Spleen (tissue), 11 donors: ENCODE data around the gene CCDC88B. TPM values are rescaled to one million over a fixed set of nuclear protein-coding genes. Genes with fewer than 3 reads are reported as not detected.
A peak's percentile ranks its signal among the peaks of the same experiment; 100 is the strongest.
"Not testable (repeated sequence)": the region's sequence is repeated elsewhere in the genome, so short reads cannot be mapped to it uniquely, and the experiment has no call there.

ENCODE experiments used
- DNase-seq: peaks from one replicate; pipeline ENCODE4 v3.0.0-alpha.2; 2020
- H3K27ac ChIP-seq, 8 donors: fragments of 200-600 bp; sonication (generic) in 7 of 8; 1 replicate in 4 of 8; 2 replicates in 4 of 8; pipeline versions ENCODE4 v1.5.0 to v1.8.0; 2016 to 2021; ENCODE audit warnings: inconsistent platforms in 4 of 8, mild to moderate bottlenecking in 4 of 8, moderate library complexity in 1 of 8
- H3K27me3 ChIP-seq, 7 donors: fragments of 200-600 bp; sonication (generic) in 6 of 7; replicated peaks in 1 of 7; 1 replicate in 4 of 7; 2 replicates in 3 of 7; pipeline versions ENCODE4 v1.5.0 to v1.8.0; 2016 to 2021; ENCODE audit warnings: inconsistent platforms in 3 of 7, mild to moderate bottlenecking in 1 of 7
- H3K36me3 ChIP-seq, 6 donors: fragments of 200-600 bp; sonication (generic) in 5 of 6; 1 replicate in 4 of 6; 2 replicates in 2 of 6; pipeline versions ENCODE4 v1.5.0 to v1.8.0; 2016 to 2021; ENCODE audit warnings: inconsistent platforms in 2 of 6
- H3K4me1 ChIP-seq, 6 donors: fragments of 200-600 bp; sonication (generic) in 5 of 6; 1 replicate in 3 of 6; 2 replicates in 3 of 6; pipeline versions ENCODE4 v1.5.0 to v1.8.0; 2016 to 2021; ENCODE audit warnings: inconsistent platforms in 3 of 6
- H3K4me3 ChIP-seq, 8 donors: fragments of 200-600 bp; sonication (generic) in 7 of 8; 1 replicate in 4 of 8; 2 replicates in 4 of 8; pipeline versions ENCODE4 v1.5.0 to v1.8.0; 2016 to 2021; ENCODE audit warnings: inconsistent platforms in 4 of 8, mild to moderate bottlenecking in 4 of 8, moderate library complexity in 2 of 8
- H3K9me3 ChIP-seq, 8 donors: fragments of 200-600 bp; sonication (generic) in 7 of 8; 1 replicate in 4 of 8; 2 replicates in 4 of 8; pipeline versions ENCODE4 v1.5.0 to v1.8.0; 2016 to 2021; ENCODE audit warnings: inconsistent platforms in 4 of 8
- POLR2A ChIP-seq, 3 donors: fragments of 450-650 bp; IDR thresholded peaks; one replicate each; pipeline ENCODE4 v1.5.1; 2017; ENCODE audit warnings: antibody characterized with exemption in 3 of 3, mild to moderate bottlenecking in 1 of 3
- POLR2AphosphoS5 ChIP-seq, 3 donors: sonication (generic); formaldehyde crosslinking; IDR thresholded peaks; one replicate each; pipeline ENCODE4 v1.5.1; 2017; ENCODE audit warnings: antibody characterized with exemption in 3 of 3
- WGBS, 5 donors: extraction: QIAGEN DNeasy Blood & Tissue Kit in 3 of 5; methylation state at CpG; one replicate each; pipeline versions ENCODE4 v1.1.5 to v1.1.7; 2013 to 2018; 5-methylcytosine and 5-hydroxymethylcytosine counted together
- intact Hi-C: fragments of 100-400 bp; cut with DNase I; formaldehyde crosslinking; loops from one replicate; pipeline ENCODE4 v1.15.0; 2023; ENCODE audit warnings: low total_unique reads
- polyA plus RNA-seq, 3 donors: library from polyadenylated mRNA; stranded (reverse); fragments of 200-250 nt; gene quantifications; one replicate each; pipeline ENCODE4 v1.2.1, GENCODE V29; 2013
- total RNA-seq, 7 donors: library from RNA; depleted of rRNA in 3 of 7; stranded (reverse); fragments of >200 nt in 3 of 7; fragmentation: NEBNext Ultra II Directional in 4 of 7; extraction: Animal tissue kit (Norgen Biotek cat#: 25700) in 4 of 7; gene quantifications; one replicate each; pipeline versions ENCODE4 v1.1.0 to v1.2.1, GENCODE V29; 2016 to 2021
- TF ChIP-seq, protein P1 (sequence below), 11 experiments: fragments of 200-600 bp in 7 of 11; fragments of 450-650 bp in 4 of 11; sonication (generic) in 4 of 11; IDR thresholded peaks in 8 of 11; conservative IDR thresholded peaks in 3 of 11; 1 replicate in 7 of 11; 2 replicates in 4 of 11; pipeline versions ENCODE4 v1.4.0 to v1.8.0; 2016 to 2021; ENCODE audit warnings: antibody characterized with exemption in 11 of 11, inconsistent platforms in 4 of 11, mild to moderate bottlenecking in 1 of 11
- donor health status: healthy with polysubstance abuse.
- donor health status: DM: no; HTN: no; CAD: no; lungs with moderate emphysema.
- donor health status: DM: no; HTN: no; CAD: no.
- donor health status: Bipolar disorder and iron deficiency.
- donor health status: healthy.
- donor health status: DM: no; HTN: no; CAD: no.
- donor health status: DM: yes; HTN: yes; CAD: no.

Gene CCDC88B
- total and polyA plus RNA-seq, 10 donors = 64.3 to 638 (median 106) TPM

DNA sequence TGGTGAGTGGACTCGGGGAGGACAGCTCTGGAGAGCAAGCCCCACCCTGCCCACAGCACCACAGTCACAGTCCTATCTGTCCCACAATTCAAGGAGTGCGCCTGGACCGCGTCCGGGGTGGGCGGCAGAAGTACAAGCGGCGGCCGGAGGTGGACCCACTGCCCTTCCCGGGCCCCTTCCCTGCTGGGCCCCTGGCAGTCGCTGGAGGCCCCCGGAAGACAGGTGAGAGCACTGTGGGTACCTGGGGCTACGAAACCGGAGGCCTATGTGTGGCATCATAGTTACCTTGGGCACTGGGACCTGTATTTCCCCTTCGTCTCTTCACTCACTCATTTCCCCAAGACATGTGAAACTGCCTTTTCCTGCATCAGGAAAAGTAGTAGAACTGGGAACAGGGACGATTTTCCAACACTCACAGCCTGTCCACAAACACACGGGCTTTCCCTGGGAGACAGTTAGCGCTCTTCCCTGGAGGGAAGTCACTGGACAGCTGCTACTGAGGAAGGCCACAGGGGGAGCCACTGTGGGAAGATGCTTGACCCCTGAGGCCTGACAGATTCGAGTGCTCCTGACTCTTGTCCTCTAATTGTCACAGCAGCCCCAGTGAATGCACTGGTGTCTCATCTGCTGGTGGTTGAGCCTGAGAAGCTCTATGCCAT, 25.7 kb upstream of the CCDC88B start:
- DNase-seq = no peak

DNA sequence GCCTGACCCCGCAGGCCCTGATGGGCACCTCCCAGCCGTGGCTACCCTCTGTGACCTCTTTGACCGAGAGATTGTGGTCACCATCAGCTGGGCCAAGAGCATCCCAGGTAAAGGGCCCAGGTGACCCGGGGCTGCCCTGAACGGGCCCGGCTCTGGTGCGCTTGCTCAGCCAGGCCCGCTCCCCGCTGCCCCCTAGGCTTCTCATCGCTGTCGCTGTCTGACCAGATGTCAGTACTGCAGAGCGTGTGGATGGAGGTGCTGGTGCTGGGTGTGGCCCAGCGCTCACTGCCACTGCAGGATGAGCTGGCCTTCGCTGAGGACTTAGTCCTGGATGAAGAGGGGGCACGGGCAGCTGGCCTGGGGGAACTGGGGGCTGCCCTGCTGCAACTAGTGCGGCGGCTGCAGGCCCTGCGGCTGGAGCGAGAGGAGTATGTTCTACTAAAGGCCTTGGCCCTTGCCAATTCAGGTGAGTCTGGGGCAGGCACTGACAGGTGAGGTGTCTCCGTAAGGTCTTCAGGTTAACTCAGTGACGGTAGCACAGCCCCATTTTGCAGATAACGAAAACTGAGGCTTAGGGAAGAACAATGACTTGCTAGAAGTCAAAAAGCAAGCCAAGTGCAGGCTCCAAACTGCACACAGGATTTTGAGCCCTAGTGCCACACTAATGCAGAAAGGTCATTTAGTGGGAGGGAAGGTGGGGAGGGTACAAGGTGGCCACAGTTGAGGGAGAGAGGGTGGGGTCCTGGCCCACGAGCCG, 25.0 kb upstream of the CCDC88B start:
- Histone ChIP-seq H3K4me3 (no peak overlapping the region), H3K27ac (peak overlapping the region in 3 of 8 donors; percentile 65 to 95 (median 81)), H3K9me3 (no peaks in the 10 kb centered on the region), H3K27me3 (no peaks in the 10 kb centered on the region), H3K4me1 (peaks cover 4 to 66% (median 35%) of the 10 kb centered on the region in 6 donors), H3K36me3 (peaks cover 0 to 68% (median 26%) of the 10 kb centered on the region in 6 donors)
- intact Hi-C loops = no loop called here
- 90 to 95% (median 93%) methylated on average over 14 to 24 of the region's 24 CpGs for WGBS, 5 donors
- peak in 1 of 3 donors; percentile 37 for TF ChIP-seq POLR2AphosphoS5 (IDR thresholded peaks at IDR 0.05)
- no peak for TF ChIP-seq POLR2A (IDR thresholded peaks at IDR 0.05)
- no peak for DNase-seq

More for the DNA sequence above, 25.7 kb upstream of the CCDC88B start:
- WGBS, 5 donors = 81 to 90% (median 87%) methylated on average over 15 to 19 of the region's 19 CpGs
- no peaks in the 10 kb centered on the region for H3K9me3 ChIP-seq
- intact Hi-C loops = no loop called here
- H3K27ac ChIP-seq = peak overlapping the region in 6 of 8 donors; percentile 38 to 95 (median 66)
- peaks cover 4 to 66% (median 30%) of the 10 kb centered on the region in 6 donors for H3K4me1 ChIP-seq
- H3K36me3 ChIP-seq = peaks cover 0 to 69% (median 26%) of the 10 kb centered on the region in 6 donors
- peak in 1 of 3 donors; percentile 6 for TF ChIP-seq POLR2AphosphoS5 (IDR thresholded peaks at IDR 0.05)
- TF ChIP-seq, protein P1, sequence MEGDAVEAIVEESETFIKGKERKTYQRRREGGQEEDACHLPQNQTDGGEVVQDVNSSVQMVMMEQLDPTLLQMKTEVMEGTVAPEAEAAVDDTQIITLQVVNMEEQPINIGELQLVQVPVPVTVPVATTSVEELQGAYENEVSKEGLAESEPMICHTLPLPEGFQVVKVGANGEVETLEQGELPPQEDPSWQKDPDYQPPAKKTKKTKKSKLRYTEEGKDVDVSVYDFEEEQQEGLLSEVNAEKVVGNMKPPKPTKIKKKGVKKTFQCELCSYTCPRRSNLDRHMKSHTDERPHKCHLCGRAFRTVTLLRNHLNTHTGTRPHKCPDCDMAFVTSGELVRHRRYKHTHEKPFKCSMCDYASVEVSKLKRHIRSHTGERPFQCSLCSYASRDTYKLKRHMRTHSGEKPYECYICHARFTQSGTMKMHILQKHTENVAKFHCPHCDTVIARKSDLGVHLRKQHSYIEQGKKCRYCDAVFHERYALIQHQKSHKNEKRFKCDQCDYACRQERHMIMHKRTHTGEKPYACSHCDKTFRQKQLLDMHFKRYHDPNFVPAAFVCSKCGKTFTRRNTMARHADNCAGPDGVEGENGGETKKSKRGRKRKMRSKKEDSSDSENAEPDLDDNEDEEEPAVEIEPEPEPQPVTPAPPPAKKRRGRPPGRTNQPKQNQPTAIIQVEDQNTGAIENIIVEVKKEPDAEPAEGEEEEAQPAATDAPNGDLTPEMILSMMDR (IDR thresholded peaks at IDR 0.05 in 8 of 11, conservative IDR thresholded peaks at IDR 0.05 in 3 of 11) = no peak
- TF ChIP-seq POLR2A (IDR thresholded peaks at IDR 0.05) = no peak
- peak overlapping the region in 2 of 8 donors; percentile 9 to 47 for H3K4me3 ChIP-seq
- no peaks in the 10 kb centered on the region for H3K27me3 ChIP-seq

DNA sequence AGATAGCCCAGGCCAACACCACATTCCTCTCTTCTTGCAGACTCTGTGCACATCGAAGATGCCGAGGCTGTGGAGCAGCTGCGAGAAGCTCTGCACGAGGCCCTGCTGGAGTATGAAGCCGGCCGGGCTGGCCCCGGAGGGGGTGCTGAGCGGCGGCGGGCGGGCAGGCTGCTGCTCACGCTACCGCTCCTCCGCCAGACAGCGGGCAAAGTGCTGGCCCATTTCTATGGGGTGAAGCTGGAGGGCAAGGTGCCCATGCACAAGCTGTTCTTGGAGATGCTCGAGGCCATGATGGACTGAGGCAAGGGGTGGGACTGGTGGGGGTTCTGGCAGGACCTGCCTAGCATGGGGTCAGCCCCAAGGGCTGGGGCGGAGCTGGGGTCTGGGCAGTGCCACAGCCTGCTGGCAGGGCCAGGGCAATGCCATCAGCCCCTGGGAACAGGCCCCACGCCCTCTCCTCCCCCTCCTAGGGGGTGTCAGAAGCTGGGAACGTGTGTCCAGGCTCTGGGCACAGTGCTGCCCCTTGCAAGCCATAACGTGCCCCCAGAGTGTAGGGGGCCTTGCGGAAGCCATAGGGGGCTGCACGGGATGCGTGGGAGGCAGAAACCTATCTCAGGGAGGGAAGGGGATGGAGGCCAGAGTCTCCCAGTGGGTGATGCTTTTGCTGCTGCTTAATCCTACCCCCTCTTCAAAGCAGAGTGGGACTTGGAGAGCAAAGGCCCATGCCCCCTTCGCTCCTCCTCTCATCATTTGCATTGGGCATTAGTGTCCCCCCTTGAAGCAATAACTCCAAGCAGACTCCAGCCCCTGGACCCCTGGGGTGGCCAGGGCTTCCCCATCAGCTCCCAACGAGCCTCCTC, 24.1 kb upstream of the CCDC88B start:
- intact Hi-C loops, H3K9me3 ChIP-seq, DNase-seq, H3K27me3 ChIP-seq: not testable (repeated sequence)
- TF ChIP-seq POLR2AphosphoS5 (IDR thresholded peaks at IDR 0.05) = peak in 1 of 3 donors; percentile 49
- peaks cover 0 to 69% (median 32%) of the 10 kb centered on the region in 6 donors for H3K36me3 ChIP-seq
- WGBS, 5 donors = 76 to 89% (median 84%) methylated on average over 23 to 25 of the region's 25 CpGs
- H3K27ac ChIP-seq = peak overlapping the region in 6 of 8 donors; percentile 95 to 100 (median 99)
- H3K4me1 ChIP-seq = peaks cover 4 to 70% (median 39%) of the 10 kb centered on the region in 6 donors
- H3K4me3 ChIP-seq = peak overlapping the region in 6 of 8 donors; percentile 69 to 79 (median 74)

DNA sequence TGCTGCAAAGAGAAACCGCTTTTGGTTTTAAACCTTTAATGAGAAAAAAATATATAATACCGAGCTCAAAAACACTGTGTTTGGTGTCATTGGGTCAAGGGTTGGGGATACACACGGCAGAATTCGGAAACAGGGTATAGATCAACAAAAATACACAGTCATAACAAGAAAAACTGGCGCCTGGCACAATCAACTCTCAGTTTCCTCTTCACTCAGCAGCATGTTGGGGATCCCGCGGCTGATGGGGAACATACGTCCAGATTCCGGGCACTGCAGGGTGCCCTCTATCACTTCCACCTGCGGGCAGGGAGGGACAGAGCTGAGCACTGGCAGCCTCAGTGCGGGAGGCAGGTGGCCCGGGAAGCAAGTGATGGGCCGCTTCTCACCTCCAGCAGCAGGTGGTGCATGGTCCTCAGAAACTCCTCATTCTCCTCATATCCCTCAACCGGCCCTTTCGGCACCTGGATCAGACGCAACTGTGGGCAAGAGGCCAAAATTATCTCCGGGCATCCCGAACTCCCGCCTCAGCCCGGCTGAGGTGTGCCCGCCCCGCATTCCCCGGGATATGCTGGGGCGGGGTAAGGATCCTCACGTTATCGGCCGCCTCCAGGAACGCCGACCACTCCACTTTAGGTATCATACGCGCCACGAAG, 23.2 kb upstream of the CCDC88B start:
- intact Hi-C loops = no loop called here
- peaks cover 4 to 71% (median 39%) of the 10 kb centered on the region in 6 donors for H3K4me1 ChIP-seq
- peak overlapping the region; percentile 52 to 79 (median 74) for H3K4me3 ChIP-seq
- TF ChIP-seq, protein P1 (IDR thresholded peaks at IDR 0.05 in 8 of 11, conservative IDR thresholded peaks at IDR 0.05 in 3 of 11) = peak in 3 of 11 experiments; percentile 13 to 32 (median 27)
- no peak for TF ChIP-seq POLR2A (IDR thresholded peaks at IDR 0.05)
- H3K27ac ChIP-seq = peak overlapping the region; percentile 93 to 100 (median 99)
- H3K36me3 ChIP-seq = peaks cover 0 to 69% (median 35%) of the 10 kb centered on the region in 6 donors
- no peaks in the 10 kb centered on the region for H3K9me3 ChIP-seq
- no peak for DNase-seq
- no peaks in the 10 kb centered on the region for H3K27me3 ChIP-seq
- 5 to 22% (median 6%) methylated on average over 11 to 32 of the region's 32 CpGs for WGBS, 5 donors
